NCI-H526 (cell line): ENCODE data around the gene WNT7B.

Source experiments
- DNase-seq, 2 experiments: peaks; one replicate each; lab custom pipeline; 2025; lab: John Stamatoyannopoulos, UW

WNT7B gene

GRCh38 chr22:45927059-45927458 is 49.9 kb downstream of the WNT7B start:
- no peak for DNase-seq

GRCh38 chr22:45926433-45926832 is 50.5 kb downstream of the WNT7B start:
- no peak for DNase-seq

GRCh38 chr22:45925811-45926351 is 51.1 kb downstream of the WNT7B start:
- no peak for DNase-seq

GRCh38 chr22:45923835-45924234 is 53.1 kb downstream of the WNT7B start:
- no peak for DNase-seq

GRCh38 chr22:45923212-45923611 is 53.8 kb downstream of the WNT7B start:
- no peak for DNase-seq

DNA sequence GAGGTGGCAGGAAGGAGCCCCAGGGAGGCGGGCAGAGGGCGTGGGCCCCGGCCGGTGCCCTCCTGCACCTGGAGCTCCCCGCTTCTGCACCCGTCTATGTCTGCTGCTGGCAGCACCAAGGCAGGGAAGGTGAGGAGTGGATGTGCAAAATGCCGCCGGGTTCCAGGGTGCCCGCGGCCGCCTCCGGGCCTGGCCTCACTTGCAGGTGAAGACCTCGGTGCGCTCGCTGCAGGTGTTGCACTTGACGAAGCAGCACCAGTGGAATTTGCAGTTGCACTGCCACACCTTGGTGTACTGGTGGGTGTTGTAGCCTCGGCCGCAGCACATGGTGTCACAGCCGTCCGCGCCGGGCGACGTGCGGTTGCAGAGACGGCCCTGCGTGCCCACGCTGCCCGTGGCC is 54.3 kb downstream of the WNT7B start:
- DNase-seq: no peak

GRCh38 chr22:45922256-45922655 is 54.7 kb downstream of the WNT7B start:
- no peak for DNase-seq

DNA sequence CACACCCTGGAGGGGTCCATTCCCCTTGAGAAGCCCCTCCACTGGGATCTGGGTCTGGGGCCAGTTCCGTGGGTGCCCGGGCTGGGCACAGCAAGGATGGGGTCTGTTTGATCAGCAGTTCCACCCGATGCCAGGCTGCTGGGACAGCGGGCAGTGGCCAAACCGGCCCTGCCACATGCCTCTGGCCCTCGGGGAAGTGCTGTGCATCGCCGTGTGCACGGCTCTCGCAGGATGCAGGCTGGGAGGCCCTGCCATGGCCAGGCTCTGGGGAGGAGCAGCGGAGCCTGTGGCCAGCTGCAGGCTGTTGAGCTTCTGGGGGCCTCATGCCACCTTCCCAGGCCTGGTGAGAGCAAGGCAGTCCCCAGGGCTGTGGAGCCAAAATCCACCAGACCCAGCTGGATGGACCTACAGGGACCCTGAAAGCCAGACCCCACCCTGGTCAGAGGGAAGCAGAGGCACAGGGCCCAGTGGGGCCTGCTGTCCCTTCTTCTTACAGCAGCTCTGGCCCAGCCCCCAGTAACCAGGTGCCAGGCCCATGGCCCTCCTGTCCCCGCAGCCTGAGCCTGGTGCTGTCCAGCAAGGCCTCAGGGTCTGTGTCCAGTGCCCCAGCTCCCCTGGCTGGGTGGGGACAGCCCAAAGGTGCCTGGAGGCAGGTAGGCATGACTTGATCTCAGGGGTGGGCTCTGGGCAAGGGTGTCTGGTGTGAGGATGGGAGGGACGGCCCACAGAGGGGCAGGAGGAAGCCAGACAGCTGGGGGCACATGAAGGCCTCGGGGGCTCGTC is 57.3 kb downstream of the WNT7B start:
- no peak for DNase-seq

- no peak for DNase-seq
These were observed 58.2 kb downstream of the WNT7B start for GRCh38 chr22:45918459-45919370.

DNA sequence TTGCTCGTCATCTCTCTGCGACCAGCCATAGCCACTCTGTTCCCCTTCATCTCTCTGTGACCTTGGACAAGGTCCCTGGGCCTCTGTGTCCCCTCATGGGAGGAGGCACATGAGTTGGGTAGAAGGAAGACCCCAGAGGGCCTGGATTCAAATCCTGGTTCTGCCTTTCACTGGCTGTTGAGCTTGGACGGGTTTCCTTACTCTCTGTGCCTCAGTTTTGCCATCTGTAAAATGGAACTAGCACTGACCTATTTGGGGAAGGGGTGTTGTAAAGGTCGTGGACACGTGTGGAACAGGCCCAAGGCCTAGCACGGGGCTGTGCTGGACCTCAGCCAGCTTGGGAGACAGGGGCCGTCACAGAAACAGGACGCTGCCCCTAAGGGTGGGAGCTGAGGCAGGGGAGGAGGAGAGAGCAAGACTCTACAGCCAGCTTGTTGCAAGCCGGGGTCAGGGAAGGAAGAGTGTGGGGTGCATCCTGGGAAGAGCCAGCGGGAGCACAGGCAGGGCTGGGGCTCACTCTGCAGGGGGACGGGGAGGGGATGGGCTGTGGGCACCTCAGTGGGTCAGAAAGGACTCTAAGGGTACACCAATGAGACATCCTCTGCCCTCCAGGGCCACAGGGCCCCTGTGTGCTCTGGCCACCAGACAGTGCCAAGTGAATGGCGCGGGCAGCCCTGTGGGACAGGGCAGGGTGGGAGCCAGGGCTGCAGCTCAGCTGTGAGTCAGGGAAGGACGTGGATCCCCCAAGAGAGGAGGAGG is 59.1 kb downstream of the WNT7B start:
- no peak for DNase-seq

DNA sequence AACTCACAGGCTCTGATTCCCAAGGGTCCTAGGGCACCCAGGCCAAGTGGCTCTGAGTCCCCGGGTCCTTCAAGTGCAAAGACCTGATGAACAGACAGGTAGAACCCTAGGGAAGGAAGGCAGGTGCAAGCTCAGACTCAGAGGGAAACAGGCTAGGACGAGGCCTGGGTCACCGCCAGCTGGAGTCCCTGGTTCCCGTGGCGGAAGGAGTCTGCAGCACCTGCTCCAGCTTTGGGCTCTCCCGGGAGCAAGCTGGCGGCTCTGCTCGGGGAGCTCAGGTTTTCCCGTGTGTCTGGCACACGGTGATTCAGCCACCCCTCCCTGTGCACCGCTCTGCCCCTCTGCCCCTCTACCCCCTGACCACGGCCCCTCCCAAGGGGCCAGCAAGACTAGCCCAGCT is 59.8 kb downstream of the WNT7B start:
- DNase-seq: peak in 1 of 2 experiments; percentile 65

DNA sequence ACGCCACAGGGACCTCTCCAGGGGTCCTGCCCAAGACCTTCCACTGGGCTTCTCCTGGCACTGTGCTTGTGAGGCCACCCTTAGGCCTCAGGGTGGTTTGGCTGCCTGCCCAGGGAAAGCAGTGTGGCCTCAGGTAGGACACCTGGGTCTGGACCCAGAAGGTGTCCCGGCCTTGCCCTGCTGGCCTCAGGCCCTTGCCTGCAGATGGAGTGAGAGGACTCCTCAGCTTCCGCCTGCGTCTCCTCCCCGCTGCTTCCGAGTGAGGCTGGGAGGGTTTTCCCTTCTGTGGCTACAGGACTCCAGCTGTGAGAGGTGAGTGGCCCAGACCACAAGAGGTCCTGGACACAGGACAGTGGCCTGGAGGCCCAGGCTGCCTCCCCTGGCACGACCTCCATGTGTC is 60.4 kb downstream of the WNT7B start:
- no peak for DNase-seq

DNA sequence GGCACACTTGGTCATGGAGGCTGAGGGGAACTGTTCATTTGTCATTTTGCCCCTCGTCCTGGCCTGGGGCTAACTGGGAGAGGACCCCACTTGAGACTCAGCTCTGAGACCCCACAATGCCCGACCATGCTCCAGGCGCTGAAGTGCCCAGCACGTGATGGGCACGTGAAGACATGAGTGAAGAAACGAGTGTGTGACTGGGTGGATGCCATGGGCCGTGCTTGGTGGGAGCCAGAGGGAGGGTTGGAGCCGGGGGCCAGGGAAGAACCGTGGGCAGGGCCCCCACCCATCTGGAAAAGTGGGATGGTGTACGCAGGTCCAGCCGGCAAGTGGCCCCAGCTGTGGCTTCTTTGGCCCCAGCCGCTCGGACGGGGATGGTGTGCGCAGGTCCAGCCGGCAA is 61.1 kb downstream of the WNT7B start:
- DNase-seq: no peak

- no peak for DNase-seq
These were observed 61.8 kb downstream of the WNT7B start for GRCh38 chr22:45915151-45915550.

GRCh38 chr22:45914309-45914708 is 62.7 kb downstream of the WNT7B start:
- no peak for DNase-seq

DNA sequence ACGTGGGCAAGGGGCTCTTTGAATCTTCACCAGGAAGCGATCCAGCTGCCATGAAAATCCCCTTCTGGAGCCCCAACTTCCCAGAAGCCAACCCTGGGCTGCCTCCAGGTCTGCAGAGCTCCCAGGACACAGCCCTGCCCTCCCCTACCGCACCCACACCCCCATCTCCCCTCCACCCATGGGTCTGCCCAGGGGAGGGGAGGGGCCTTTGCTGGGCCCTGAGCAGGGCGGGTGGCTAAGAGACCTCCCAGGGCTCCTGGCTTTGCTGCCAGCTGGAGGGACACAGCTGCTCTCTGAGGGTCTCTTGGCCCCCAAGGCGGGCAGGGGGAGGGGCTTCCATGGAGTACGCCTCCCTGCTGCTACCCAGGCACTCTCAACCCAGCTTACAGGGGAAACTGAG is 64.1 kb downstream of the WNT7B start:
- DNase-seq: no peak

DNA sequence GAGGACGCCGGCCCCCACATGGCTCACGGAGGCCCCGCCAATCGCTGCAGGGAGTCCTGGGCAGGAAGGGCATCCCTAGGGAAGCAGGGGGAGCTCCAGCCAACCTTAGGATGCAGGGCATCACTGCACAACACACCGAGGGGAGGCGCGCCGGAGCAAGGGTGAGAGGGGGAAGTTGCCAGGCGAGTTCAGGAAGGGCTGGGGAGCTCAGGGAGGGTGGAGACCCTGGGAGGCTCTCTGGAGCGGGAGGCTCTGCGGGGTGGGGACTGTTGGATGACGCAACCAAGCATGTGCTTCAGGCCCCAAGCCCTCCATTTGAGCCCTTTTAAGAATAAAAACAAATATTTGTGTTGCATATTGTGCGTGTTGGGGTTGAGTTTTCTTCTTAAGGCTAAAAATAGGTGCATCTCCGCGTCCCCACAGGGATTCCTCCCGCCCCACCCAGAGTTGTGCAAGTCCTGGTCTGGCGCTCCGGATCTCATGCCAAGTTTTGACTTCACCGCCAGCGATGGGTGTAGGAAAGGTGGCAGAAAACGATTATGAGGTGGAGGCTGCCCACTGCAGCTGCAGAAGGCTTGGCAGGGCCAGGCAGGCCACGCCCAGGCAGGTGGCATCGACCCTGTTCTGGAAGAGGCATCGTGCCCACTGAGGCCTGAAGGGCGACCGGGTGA is 65.2 kb downstream of the WNT7B start:
- peak in 1 of 2 experiments; percentile 18 for DNase-seq

- DNase-seq: no peak
These were observed 66.0 kb downstream of the WNT7B start for GRCh38 chr22:45910928-45911467.

- no peak for DNase-seq
These were observed 68.0 kb downstream of the WNT7B start for GRCh38 chr22:45908961-45909360.

GRCh38 chr22:45907996-45908395 is 69.0 kb downstream of the WNT7B start:
- DNase-seq: no peak

DNA sequence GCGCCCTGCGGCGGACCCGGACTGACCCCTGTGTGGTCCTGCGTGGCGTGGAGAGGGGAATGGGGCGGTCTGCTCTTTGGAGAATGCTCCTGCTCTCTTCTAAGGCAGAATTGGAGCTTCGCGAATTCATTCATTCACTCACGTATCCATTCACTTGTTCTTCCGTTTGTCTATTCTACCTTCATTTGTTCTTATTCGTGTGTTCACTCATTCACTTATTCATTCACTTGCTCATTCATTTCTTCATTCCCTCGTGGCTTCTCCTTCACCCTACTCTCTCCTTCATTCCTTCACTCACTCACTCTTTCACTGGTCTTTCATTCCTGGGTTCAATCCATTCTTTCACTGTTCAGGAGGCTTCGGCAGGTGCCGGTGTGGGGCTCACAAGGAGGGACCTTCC is 69.6 kb downstream of the WNT7B start:
- DNase-seq: no peak
